NK-92 (cell line): Measurements from ENCODE around the gene ART4.

Experiments used
- DNase-seq: peaks from one replicate; lab custom pipeline; 2025; ENCODE audit not compliant: unreplicated experiment; lab: John Stamatoyannopoulos, UW

ART4 gene

GRCh38 chr12:14811486-14811885, 31.8 kb downstream of the ART4 start:
- DNase-seq, result no peak

DNA sequence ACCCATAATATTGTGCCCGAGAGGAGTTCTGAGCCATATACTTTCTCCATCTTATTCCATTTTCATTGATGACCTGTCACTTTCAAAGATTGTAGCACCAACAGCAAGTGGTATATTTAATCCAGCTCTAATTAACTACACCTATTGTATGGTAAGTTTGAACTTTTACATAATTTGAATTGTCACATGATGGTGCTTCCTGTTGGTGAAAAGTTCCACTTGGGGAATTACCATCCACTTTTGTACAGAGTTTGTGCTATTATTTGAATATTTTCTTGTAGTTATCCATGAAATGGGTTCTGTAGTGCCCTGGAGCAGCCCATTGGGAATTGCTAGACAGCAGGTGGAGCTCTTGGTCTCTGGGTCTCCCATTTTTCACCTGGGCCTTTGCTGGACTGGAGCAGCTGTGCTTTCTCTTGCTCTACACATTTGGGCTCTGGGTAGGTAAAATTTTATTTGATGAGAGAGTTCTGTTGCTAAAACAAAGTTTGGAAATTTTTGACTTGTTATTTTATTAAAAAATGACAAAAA, 32.3 kb downstream of the ART4 start:
- no peak for DNase-seq

GRCh38 chr12:14810167-14810952, 33.0 kb downstream of the ART4 start:
- no peak for DNase-seq

- DNase-seq, result no peak
Observed at GRCh38 chr12:14803830-14804160, 39.5 kb downstream of the ART4 start.

DNA sequence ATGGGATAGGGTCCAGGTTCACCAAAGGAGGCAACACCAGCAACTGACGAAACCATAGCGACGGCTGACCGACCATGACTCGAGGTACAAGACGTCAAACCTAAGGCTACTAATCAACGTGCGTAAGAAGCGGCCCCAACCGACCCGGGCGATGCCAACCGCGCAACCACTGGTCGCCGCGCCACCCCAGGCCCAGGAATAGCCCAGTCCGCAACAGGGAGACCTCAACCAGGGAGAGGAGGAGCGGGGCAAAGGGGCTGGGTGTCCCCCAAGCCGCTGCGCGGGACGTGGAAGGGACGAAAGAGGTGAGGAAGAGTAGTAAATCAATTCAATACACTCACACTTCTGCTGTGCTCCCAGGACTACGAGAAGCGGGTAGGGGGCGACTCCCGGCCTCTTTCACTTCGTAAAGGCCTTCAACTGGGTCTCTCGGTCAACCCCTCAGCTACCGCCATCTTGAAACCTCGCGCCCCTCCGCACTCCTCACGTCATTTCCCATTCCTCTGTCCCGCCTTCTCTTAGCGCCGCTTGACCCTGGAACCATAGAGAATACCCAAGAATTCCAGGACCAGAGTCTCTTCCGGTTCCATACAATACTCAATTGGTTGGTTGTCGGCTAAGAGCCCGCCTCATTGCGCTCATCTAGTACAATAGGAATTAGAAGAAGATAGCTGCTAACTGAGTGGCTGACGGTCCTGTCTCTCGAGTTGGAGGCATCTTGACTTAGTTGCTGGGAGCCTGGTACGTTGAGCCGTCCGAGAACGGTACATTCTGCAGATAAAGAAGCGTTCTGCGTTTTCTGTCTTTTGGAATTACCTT, 40.1 kb downstream of the ART4 start, which contains the start of the genes C12orf60 and WBP11:
Gene C12orf60 (plus strand): TSS at position 660 of the 819 bp plus-strand sequence. CDS start 19,266 bp downstream, outside the sequence.
Gene WBP11 (minus strand): TSS at position 468 of the 819 bp plus-strand sequence. CDS start 2,095 bp downstream, outside the sequence.
- DNase-seq, result peak; percentile 50

DNA sequence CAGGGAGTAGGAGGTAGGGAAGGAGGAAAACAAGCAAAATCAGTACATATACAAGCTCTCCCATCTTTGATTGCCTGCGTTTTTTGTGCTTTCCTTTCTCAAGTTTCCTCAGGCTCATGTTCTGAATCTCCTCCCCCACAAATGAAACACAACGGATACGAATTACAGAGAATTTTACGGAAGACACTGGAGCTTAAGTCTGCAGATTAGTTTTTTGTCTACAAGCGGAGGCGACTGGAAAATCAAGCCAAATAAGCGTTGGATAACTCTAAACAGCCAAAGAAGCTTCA, 40.7 kb downstream of the ART4 start:
- DNase-seq, result no peak

DNA sequence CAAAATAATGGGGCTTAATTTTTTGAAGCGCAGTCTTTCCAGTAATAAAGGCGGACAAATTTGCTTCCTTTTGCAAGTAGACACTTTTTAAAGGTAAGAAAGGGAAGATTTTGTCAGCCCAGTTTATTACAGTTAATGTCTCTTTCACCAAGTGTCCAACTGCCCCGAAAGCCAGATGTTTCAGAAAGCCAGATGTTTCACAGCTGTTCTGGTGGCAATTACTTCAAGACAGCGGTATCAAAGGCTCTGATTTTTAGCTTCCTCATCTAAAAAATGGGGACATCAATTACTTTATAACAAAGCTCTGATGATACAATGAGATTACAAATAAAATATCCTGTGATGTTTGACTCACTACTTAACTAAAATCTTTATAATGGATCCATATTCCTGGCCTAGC, 41.1 kb downstream of the ART4 start:
- no peak for DNase-seq

GRCh38 chr12:14795028-14795448, 48.3 kb downstream of the ART4 start:
- no peak for DNase-seq

DNA sequence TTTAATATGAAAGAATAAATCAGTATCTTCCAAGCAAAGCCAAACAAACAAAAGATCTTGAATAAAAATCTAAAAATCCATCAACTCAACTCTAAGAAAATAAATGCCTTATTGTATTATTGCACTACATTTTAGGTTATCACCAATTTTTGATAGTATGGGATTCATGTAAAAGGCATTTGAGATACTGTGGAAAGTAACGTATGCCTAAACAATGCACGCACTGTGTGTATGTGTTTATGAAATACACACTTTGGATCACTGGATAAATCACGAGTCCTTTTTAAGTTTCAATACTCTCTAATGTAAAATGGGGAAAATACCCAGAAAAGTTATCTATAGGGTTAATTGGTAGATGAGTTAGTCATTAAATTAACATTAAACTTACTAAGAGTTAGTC, 57.8 kb downstream of the ART4 start:
- DNase-seq, result no peak

GRCh38 chr12:14784471-14784870, 58.9 kb downstream of the ART4 start:
- DNase-seq, result no peak

DNA sequence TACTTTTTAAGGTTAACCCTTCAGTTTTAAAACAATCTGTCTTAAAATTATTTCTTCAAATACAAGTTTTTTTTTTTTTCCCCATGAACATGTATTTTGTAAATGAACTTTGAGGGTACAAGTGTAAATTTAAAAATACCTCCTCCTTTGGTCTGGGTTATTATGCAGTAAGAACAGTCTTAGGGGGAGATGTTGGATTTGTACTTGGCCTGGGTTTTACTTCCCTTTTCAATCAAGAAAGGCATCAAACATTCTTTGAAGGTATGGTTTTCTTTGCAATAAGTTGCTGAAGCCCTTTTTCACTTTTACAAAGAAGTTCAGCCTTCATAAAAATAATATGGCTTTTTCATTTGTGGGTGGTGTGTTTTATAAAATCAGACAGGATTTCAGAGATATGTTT, 60.6 kb downstream of the ART4 start:
- no peak for DNase-seq

DNA sequence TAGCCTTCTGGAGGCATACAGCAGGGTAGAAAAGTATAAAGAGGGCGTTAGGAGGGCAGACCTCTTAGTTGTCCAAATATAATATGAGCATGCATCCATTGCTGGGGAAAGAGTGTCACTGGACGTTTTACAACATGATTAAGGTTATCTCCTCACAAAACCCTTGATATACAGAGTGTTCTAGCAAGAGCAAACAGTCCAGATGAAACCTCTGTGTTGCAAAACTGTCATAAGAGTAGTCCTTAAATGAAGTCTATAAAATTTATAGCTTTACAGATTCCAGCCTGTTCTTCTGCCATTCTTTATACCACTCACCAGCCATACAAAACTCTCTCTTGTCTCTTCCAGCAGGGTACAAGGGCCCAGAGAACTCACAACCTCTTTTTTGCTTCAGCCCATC, 61.8 kb downstream of the ART4 start:
- DNase-seq, result no peak

DNA sequence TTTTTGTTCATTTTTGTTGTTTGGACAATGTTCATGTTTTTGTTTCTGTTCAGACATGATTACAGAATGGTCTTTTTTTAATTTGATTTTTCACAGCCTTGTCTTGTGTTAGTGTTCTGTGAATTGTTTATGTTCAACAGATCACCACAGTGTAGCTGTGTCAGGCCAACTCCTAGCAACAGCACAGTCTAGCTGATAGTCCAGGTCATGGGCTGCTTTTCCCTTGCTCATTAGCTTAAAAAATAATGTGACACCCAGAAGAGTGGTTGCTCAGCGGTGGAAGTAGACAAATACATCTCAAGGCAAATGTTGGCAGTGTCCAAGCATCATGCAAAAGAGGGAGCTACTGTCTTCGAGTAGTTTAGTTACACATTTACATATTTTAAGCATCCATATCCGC, 62.5 kb downstream of the ART4 start:
- no peak for DNase-seq

GRCh38 chr12:14779834-14780233, 63.5 kb downstream of the ART4 start:
- no peak for DNase-seq

- DNase-seq, result no peak
Observed at GRCh38 chr12:14777271-14777670, 66.1 kb downstream of the ART4 start.

GRCh38 chr12:14776236-14776961, 66.9 kb downstream of the ART4 start:
- DNase-seq, result no peak

GRCh38 chr12:14775636-14775980, 67.7 kb downstream of the ART4 start:
- no peak for DNase-seq
